B cell (primary cell): Measurements from ENCODE around the gene RRP36. TPM values are rescaled to one million over a fixed set of nuclear protein-coding genes. Genes with fewer than 3 reads are reported as not detected.

Experiments
- ATAC-seq: fragments of 200-7000 bp; cut with Tn5 transposase; one replicate; pipeline ENCODE4 v1.10.0; 2021; ENCODE audit warnings: low read depth, mild to moderate bottlenecking, moderate number of reproducible peaks, moderate library complexity
- CTCF ChIA-PET: fragments of 350-600 bp; sonication (Branson Sonifier 250); formaldehyde crosslinking; loops from one replicate; lab custom pipeline; 2021; ENCODE audit warnings: antibody characterized with exemption, inconsistent platforms; lab: Charles Lee
- POLR2A ChIA-PET: fragments of 350-600 bp; sonication (Branson Sonifier 250); formaldehyde crosslinking; loops from one replicate; lab custom pipeline; 2021; ENCODE audit warnings: antibody characterized with exemption; lab: Charles Lee
- DNase-seq: peaks from one replicate; pipeline ENCODE4 v3.0.0; 2013
- H2AFZ ChIP-seq: 2 replicates; pipeline ENCODE4 v1.6.1; 2012; ENCODE audit warnings: mild to moderate bottlenecking, low read depth, low read length; ENCODE audit not compliant: insufficient read depth, poor library complexity, severe bottlenecking
- H3K27ac ChIP-seq, 2 donors: 1 replicate in 1 of 2; 2 replicates in 1 of 2; pipeline ENCODE4 v1.5.1; 2012 to 2013; ENCODE audit warnings: low read length in 2 of 2, mild to moderate bottlenecking in 2 of 2, moderate library complexity in 1 of 2
- H3K27me3 ChIP-seq, 4 experiments: fragments of 200-600 bp in 1 of 4; sonication (generic) in 1 of 4; replicated peaks in 1 of 4; 1 replicate in 2 of 4; 2 replicates in 2 of 4; pipeline versions ENCODE4 v1.6.1 to v1.7.0; 2013 to 2016; ENCODE audit warnings: low read length in 3 of 4, mild to moderate bottlenecking in 2 of 4, mixed read lengths in 1 of 4, moderate library complexity in 1 of 4; ENCODE audit not compliant: insufficient read depth in 4 of 4, control insufficient read depth in 3 of 4; ENCODE audit errors: control extremely low read depth in 1 of 4
- H3K36me3 ChIP-seq, 2 experiments: replicated peaks in 1 of 2; 1 replicate in 1 of 2; 2 replicates in 1 of 2; pipeline versions ENCODE4 v1.6.1 to v1.7.1; 2013; ENCODE audit warnings: low read length in 1 of 2; ENCODE audit not compliant: insufficient read depth in 2 of 2, control insufficient read depth in 1 of 2; ENCODE audit errors: control extremely low read depth in 1 of 2, extremely low read depth in 1 of 2
- H3K4me1 ChIP-seq, 2 donors: fragments of 200-600 bp in 1 of 2; sonication (generic) in 1 of 2; 1 replicate in 1 of 2; 2 replicates in 1 of 2; pipeline versions ENCODE4 v1.5.1 to v1.6.1; 2013 to 2017; ENCODE audit warnings: low read length in 2 of 2; ENCODE audit not compliant: control insufficient read depth in 2 of 2, insufficient read depth in 2 of 2
- H3K4me2 ChIP-seq: replicated peaks from 2 replicates; pipeline ENCODE3; 2012; ENCODE audit warnings: mild to moderate bottlenecking, low read depth, low read length; ENCODE audit not compliant: poor library complexity, severe bottlenecking
- H3K4me3 ChIP-seq, 5 experiments: fragments of 200-600 bp in 1 of 5; sonication (generic) in 1 of 5; 1 replicate in 3 of 5; 2 replicates in 2 of 5; pipeline versions ENCODE4 v1.5.1 to v1.7.0; 2011 to 2016; ENCODE audit warnings: low read length in 4 of 5, mild to moderate bottlenecking in 4 of 5, low read depth in 2 of 5, control low read depth in 1 of 5, moderate library complexity in 1 of 5; ENCODE audit not compliant: insufficient read depth in 1 of 5; ENCODE audit errors: control extremely low read depth in 1 of 5, extremely low read depth in 1 of 5
- H3K79me2 ChIP-seq: fragments of 200-600 bp; sonication (generic); one replicate; pipeline ENCODE4 v1.6.0; 2016; ENCODE audit warnings: low read length; ENCODE audit not compliant: control insufficient read depth, insufficient read depth
- H3K9ac ChIP-seq: fragments of 200-600 bp; sonication (generic); 2 replicates; pipeline ENCODE4 v1.6.1; 2017; ENCODE audit warnings: mild to moderate bottlenecking, low read length, moderate library complexity
- H3K9me3 ChIP-seq, 3 donors: one replicate each; pipeline versions ENCODE4 v1.6.1 to v1.7.1; 2013; ENCODE audit warnings: low read length in 2 of 3; ENCODE audit not compliant: control insufficient read depth in 2 of 3, insufficient read depth in 1 of 3; ENCODE audit errors: control extremely low read depth in 1 of 3
- H4K20me1 ChIP-seq: 2 replicates; pipeline ENCODE4 v1.6.0; 2012; ENCODE audit warnings: mild to moderate bottlenecking, low read length; ENCODE audit not compliant: insufficient read depth, control insufficient read depth, poor library complexity, severe bottlenecking
- H3K27ac Mint-ChIP-seq: one replicate; pipeline ENCODE4 v1.8.0; 2021; ENCODE audit warnings: mixed read lengths
- H3K27me3 Mint-ChIP-seq: one replicate; pipeline ENCODE4 v1.8.0; 2021; ENCODE audit warnings: mixed read lengths
- H3K4me1 Mint-ChIP-seq: one replicate; pipeline ENCODE4 v1.8.0; 2021; ENCODE audit warnings: mixed read lengths
- H3K4me3 Mint-ChIP-seq: one replicate; pipeline ENCODE4 v1.8.0; 2021; ENCODE audit warnings: mixed read lengths
- H3K9me3 Mint-ChIP-seq: one replicate; pipeline ENCODE4 v1.8.0; 2022; ENCODE audit warnings: mixed read lengths; ENCODE audit not compliant: insufficient read depth
- EZH2 ChIP-seq: IDR thresholded peaks from 2 replicates; pipeline ENCODE4 v1.6.1; 2012; ENCODE audit warnings: borderline replicate concordance, low read depth, mild to moderate bottlenecking, moderate library complexity, low read length; ENCODE audit not compliant: insufficient read depth, poor library complexity, severe bottlenecking
- WGBS: methylation state at CpG from one replicate; pipeline ENCODE4 v1.1.5; 2013; ENCODE audit warnings: missing lambda C conversion rate; ENCODE audit not compliant: insufficient coverage; 5-methylcytosine and 5-hydroxymethylcytosine counted together
- intact Hi-C: fragments of 100-400 bp; cut with micrococcal nuclease; formaldehyde crosslinking; loops from one replicate; pipeline ENCODE4 v1.10.0; 2022
- polyA plus RNA-seq: library from polyadenylated mRNA; depleted of rRNA; stranded (reverse); fragments of >200 nt; gene quantifications from 2 replicates; pipeline ENCODE4 v1.2.3, GENCODE V29; 2012
- total RNA-seq, 2 donors: library from RNA; stranded (reverse); fragments of 120-200 nt in 1 of 2; gene quantifications; 1 replicate in 1 of 2; 2 replicates in 1 of 2; pipeline versions ENCODE4 v1.2.3 to v1.2.4, GENCODE V29; 2013 to 2022
- TF ChIP-seq, protein P1 (sequence below): fragments of 200-600 bp; IDR thresholded peaks from one replicate; pipeline ENCODE4 v1.8.0; 2022; ENCODE audit warnings: antibody characterized with exemption, mild to moderate bottlenecking

Gene RRP36
- total and polyA plus RNA-seq, 2 donors (not counting 1 experiment from before 2014, with no cell fraction given) = 22.8 to 46.2 TPM

GRCh38 chr6:42989923-42990322, 31.5 kb upstream of the RRP36 start:
- Mint-ChIP-seq H3K27ac (no peak overlapping the region), H3K9me3 (no peaks in the 10 kb centered on the region), H3K27me3 (no peaks in the 10 kb centered on the region), H3K4me3 (no peak overlapping the region), H3K4me1 (peaks cover 27% of the 10 kb centered on the region)
- intact Hi-C loops = no loop called here
- H3K79me2 ChIP-seq = peaks cover 45% of the 10 kb centered on the region
- H3K27me3 ChIP-seq = no peaks in the 10 kb centered on the region
- H3K4me1 ChIP-seq = peaks cover 6 to 12% of the 10 kb centered on the region in 2 donors
- no peak for DNase-seq
- no peak for ATAC-seq
- peaks cover 0 to 31% of the 10 kb centered on the region in 2 experiments for H3K36me3 ChIP-seq
- no peaks in the 10 kb centered on the region for H3K9me3 ChIP-seq
- no peak overlapping the region for H2AFZ ChIP-seq
- WGBS = 95% methylated on average over 4 of the region's 5 CpGs
- no peak overlapping the region for H3K27ac ChIP-seq
- no peak overlapping the region for H3K9ac ChIP-seq
- no peak overlapping the region for H3K4me2 ChIP-seq
- ChIA-PET CTCF (interaction anchor here (1.1 kb wide), 1 partner anchor 60 kb away, joined by 3 read pairs; no protein-coding TSS in a partner anchor), POLR2A (interaction anchor here (0.7 kb wide), 1 partner anchor 71 kb away, joined by 3 read pairs; no protein-coding TSS in a partner anchor)
- H4K20me1 ChIP-seq = no peaks in the 10 kb centered on the region
- TF ChIP-seq, protein P1, sequence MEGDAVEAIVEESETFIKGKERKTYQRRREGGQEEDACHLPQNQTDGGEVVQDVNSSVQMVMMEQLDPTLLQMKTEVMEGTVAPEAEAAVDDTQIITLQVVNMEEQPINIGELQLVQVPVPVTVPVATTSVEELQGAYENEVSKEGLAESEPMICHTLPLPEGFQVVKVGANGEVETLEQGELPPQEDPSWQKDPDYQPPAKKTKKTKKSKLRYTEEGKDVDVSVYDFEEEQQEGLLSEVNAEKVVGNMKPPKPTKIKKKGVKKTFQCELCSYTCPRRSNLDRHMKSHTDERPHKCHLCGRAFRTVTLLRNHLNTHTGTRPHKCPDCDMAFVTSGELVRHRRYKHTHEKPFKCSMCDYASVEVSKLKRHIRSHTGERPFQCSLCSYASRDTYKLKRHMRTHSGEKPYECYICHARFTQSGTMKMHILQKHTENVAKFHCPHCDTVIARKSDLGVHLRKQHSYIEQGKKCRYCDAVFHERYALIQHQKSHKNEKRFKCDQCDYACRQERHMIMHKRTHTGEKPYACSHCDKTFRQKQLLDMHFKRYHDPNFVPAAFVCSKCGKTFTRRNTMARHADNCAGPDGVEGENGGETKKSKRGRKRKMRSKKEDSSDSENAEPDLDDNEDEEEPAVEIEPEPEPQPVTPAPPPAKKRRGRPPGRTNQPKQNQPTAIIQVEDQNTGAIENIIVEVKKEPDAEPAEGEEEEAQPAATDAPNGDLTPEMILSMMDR = no peak
- TF ChIP-seq EZH2 = no peak
- no peak overlapping the region for H3K4me3 ChIP-seq

DNA sequence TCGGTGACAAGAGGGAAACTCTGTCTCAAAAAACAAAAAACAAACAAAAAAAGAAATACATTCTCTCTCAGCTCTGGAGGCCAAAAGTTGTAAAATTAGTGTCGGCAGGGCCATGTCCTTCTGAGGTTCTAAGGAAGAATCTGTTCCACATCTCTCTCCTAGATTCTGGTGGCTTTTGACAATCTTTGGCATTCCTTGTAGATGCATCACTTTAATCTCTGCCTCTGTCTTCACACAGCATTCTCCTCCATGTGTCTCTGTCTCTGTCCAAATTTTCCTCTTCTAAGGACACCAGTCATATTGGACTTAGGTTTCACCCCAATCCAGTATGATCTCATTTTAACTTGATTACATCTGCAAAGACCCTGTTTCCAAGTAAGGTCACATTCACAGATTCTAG, 28.0 kb upstream of the RRP36 start:
- POLR2A ChIA-PET = no interaction called here
- Mint-ChIP-seq H3K27me3 (no peaks in the 10 kb centered on the region), H3K27ac (no peak overlapping the region), H3K4me3 (no peak overlapping the region), H3K9me3 (no peaks in the 10 kb centered on the region), H3K4me1 (no peaks in the 10 kb centered on the region)
- DNase-seq (no peak), ATAC-seq (no peak)
- CTCF ChIA-PET = no interaction called here
- Histone ChIP-seq H3K27ac (no peak overlapping the region), H3K4me2 (no peak overlapping the region), H3K4me3 (no peak overlapping the region), H4K20me1 (no peaks in the 10 kb centered on the region), H3K9ac (no peak overlapping the region), H2AFZ (no peak overlapping the region), H3K9me3 (no peaks in the 10 kb centered on the region), H3K36me3 (peaks cover 0 to 26% of the 10 kb centered on the region in 2 experiments), H3K4me1 (no peaks in the 10 kb centered on the region), H3K27me3 (no peaks in the 10 kb centered on the region), H3K79me2 (peaks cover 21% of the 10 kb centered on the region)
- TF ChIP-seq EZH2 = no peak
- TF ChIP-seq, protein P1 = no peak
- WGBS = 100% methylated on average over 1 of the region's 2 CpGs
- intact Hi-C loops = no loop called here
